Measurements from ENCODE around the gene NFKB2.

The NFKB2 gene

DNA sequence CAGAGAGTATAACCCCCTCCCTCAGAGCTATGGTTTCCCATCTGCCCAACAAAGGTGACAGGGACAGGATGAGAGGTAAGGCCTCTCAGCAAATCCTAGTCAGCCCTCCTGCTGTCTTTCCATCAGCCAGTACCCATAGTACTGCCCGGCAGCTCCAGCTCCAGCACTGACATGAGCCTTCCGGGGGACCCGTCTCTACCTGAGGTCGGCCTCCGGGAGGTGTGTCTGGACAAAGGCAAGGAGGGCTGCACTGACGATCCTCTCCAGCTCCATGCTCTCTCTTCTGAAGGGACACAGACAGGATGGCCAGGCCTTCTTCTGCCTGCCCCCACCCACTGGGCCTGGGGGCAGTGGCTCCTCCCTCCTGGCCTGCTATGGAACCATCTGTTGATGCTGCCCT is 29.4 kb downstream of the NFKB2 start:
- Mint-ChIP-seq H3K27me3 (ENCODE audit: low read depth, poor library complexity) (peaks cover 8% of the 10 kb centered on the region), H3K36me3 (ENCODE audit: low read depth) (no peaks in the 10 kb centered on the region), H3K4me1 (peaks cover 19% of the 10 kb centered on the region), H3K4me3 (no peak overlapping the region), H3K27ac (no peak overlapping the region), H3K9me3 (no peaks in the 10 kb centered on the region)
- TF ChIP-seq, protein P1, sequence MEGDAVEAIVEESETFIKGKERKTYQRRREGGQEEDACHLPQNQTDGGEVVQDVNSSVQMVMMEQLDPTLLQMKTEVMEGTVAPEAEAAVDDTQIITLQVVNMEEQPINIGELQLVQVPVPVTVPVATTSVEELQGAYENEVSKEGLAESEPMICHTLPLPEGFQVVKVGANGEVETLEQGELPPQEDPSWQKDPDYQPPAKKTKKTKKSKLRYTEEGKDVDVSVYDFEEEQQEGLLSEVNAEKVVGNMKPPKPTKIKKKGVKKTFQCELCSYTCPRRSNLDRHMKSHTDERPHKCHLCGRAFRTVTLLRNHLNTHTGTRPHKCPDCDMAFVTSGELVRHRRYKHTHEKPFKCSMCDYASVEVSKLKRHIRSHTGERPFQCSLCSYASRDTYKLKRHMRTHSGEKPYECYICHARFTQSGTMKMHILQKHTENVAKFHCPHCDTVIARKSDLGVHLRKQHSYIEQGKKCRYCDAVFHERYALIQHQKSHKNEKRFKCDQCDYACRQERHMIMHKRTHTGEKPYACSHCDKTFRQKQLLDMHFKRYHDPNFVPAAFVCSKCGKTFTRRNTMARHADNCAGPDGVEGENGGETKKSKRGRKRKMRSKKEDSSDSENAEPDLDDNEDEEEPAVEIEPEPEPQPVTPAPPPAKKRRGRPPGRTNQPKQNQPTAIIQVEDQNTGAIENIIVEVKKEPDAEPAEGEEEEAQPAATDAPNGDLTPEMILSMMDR (IDR thresholded peaks at IDR 0.05) = no peak
- no peak for DNase-seq

DNA sequence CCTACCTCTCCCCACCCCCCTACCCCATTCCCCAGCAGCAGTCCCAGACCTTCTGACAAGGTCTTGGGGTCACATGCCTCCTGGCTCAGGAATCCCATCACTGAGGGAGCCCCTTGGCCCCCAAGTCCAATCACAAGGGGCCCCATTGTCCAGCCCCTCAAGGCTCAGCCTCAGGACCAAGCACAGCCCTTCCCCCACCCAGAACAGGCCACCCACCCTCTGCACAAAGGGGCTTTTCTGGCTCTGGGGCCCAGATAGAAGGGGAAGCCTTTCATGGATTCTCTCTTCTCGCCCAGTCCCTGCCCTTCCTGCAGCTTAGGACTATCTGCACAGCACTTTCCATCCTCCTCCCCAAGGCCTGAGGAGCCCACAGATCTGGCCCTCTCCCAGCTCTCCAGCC is 29.9 kb downstream of the NFKB2 start:
- Mint-ChIP-seq H3K36me3 (ENCODE audit: low read depth) (no peaks in the 10 kb centered on the region), H3K4me3 (no peak overlapping the region), H3K9me3 (no peaks in the 10 kb centered on the region), H3K27me3 (ENCODE audit: low read depth, poor library complexity) (peaks cover 8% of the 10 kb centered on the region), H3K27ac (no peak overlapping the region), H3K4me1 (peaks cover 14% of the 10 kb centered on the region)
- DNase-seq = no peak
- TF ChIP-seq, protein P1 (IDR thresholded peaks at IDR 0.05) = no peak

DNA sequence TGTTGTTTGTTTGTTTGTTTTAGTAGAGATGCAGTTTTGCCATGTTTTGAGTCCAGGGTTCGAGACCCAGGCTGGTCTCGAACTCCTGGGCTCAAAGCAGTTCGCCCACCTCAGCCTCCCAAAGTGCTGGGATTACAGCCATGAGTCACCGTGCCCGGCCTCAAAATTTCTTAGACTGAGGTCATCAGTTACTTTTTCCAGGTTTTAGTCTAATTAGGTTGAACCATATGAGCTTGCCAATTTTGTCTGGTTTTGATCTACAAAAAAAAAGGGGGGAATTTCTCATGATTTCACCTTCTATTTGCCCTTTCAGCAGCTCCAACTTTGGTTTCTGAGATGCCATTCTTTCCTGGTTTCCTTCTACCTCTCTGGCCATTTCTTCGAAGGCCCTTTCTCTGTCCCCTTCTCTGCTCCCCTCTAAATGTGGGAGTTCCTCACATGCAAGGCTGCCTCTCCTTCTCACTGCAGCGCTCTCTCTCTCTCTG is 31.3 kb downstream of the NFKB2 start:
- no peaks in the 10 kb centered on the region for H3K36me3 Mint-ChIP-seq (ENCODE audit: low read depth)
- no peaks in the 10 kb centered on the region for H3K9me3 Mint-ChIP-seq
- TF ChIP-seq, protein P1 (IDR thresholded peaks at IDR 0.05) = no peak
- no peak overlapping the region for H3K27ac Mint-ChIP-seq
- DNase-seq = no peak
- peaks cover 15% of the 10 kb centered on the region for H3K4me1 Mint-ChIP-seq
- no peak overlapping the region for H3K4me3 Mint-ChIP-seq
- peaks cover 4% of the 10 kb centered on the region for H3K27me3 Mint-ChIP-seq (ENCODE audit: low read depth, poor library complexity)

DNA sequence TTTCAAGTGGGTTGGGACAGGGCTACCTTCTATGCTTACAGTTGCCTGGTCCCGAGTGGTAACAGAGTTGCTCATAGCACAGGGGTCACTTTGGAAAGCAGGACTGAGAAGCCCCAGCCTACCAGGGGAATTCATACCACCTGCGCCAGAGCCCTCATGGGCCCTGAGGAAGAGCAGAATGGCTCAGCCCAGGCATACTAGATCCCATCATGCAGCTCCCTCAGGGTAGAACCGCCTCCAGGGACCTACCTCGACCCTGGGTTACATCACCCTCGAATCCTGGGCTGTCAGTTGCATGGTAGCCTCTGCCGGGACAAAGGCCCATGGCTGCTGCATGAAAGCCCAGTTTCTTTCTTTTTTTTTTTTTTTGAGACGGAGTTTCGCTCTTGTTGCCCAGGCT is 34.0 kb downstream of the NFKB2 start:
- Mint-ChIP-seq H3K4me1 (peaks cover 22% of the 10 kb centered on the region), H3K36me3 (ENCODE audit: low read depth) (no peaks in the 10 kb centered on the region), H3K27ac (no peak overlapping the region), H3K27me3 (ENCODE audit: low read depth, poor library complexity) (no peaks in the 10 kb centered on the region), H3K4me3 (no peak overlapping the region), H3K9me3 (no peaks in the 10 kb centered on the region)
- DNase-seq = no peak
- TF ChIP-seq, protein P1 (IDR thresholded peaks at IDR 0.05) = no peak

DNA sequence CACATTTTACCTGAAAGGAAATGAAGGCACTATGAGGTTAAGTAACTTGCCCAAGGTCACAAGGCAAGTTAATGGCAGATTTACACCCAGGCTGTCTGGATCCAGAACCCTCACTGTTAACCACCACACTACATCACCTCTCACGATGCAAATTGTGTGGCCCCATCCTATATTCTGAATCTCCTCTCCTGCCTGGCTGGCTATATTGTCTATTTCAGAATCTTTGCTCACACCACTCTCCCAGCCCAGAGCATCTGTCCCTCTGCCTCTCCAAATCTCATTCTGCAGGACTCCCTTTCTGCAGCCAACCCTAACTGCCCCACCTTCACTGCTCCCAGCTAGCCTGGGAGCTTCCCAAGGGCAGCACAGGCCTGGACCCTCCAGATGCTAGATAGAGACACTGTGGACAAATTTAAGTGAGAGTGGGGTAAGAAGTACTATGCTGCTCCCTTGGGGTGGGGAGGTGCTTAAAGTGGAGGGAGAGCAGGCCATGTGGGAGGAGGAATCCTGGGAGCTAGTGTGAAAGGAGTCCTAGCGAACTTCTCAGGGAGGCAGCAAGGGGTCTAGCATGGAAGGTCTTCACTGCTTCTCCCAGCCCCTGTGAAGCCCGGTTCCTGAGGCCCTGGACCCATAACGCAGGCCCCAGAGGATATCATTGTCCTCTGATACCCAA is 36.1 kb downstream of the NFKB2 start:
- no peak for DNase-seq
- H3K4me1 Mint-ChIP-seq = peaks cover 43% of the 10 kb centered on the region
- no peaks in the 10 kb centered on the region for H3K36me3 Mint-ChIP-seq (ENCODE audit: low read depth)
- peak overlapping the region; percentile 89 for H3K4me3 Mint-ChIP-seq
- H3K27ac Mint-ChIP-seq = peak overlapping the region; percentile 26
- H3K27me3 Mint-ChIP-seq (ENCODE audit: low read depth, poor library complexity) = no peaks in the 10 kb centered on the region
- TF ChIP-seq, protein P1 (IDR thresholded peaks at IDR 0.05) = no peak
- H3K9me3 Mint-ChIP-seq = no peaks in the 10 kb centered on the region
